ENCODE measurements around the gene GJD3. TPM values are rescaled to one million over a fixed set of nuclear protein-coding genes. Genes with fewer than 3 reads are reported as not detected.

The GJD3 gene
- total RNA-seq, 1 experiment from 2014 or later, result not detected

DNA sequence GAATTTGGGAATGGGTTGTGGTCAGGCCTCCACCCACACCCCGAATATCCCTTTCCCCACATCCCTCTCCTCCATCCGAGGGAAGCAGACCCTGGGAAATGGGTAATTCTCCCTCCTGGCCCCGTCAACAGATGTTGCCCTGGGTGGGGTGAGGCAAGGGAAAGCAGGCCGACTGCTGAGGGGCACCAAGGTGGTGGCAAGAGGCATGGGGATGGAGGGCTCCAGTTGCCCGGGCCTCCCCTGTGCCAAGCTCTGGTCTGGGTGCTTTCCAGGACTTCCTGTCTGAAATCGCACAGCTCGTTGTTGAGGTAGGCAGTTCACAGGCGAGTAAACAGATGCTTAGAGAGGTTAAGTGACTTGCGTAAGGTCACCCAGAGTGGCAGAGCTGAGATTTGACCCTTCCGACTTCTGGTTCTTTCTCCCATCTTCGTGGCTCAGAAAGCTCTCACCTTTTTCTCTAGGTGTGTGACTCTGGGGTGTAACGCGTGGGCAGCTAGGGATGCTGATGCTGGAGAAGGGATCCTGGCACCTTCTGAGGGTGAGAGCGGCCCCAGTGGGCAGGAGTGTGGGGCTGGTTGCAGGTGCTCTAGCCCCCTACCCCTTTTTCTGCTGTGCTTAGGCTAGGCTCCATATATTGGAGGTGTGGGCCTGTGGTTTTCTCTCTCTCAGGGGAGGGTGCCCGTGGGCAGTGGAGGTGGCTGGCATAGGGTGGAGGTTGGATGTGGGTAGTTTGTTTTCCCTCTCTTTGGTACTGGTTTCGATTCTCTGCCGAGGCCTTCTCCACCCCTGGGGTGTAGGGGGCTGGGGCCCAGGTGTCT, 38.3 kb downstream of the GJD3 start:
- Histone ChIP-seq H3K4me1 (replicated peaks; ENCODE audit: insufficient read depth) (peaks cover 35% of the 10 kb centered on the region), H3K79me2 (ENCODE audit: low read depth) (peaks cover 70% of the 10 kb centered on the region), H3F3A (ENCODE audit: insufficient read depth, low read depth) (peaks cover 5% of the 10 kb centered on the region; the same call in 1 of the 2 replicates), H3K4me2 (no peak overlapping the region), H4K20me1 (ENCODE audit: insufficient read depth) (peaks cover 17% of the 10 kb centered on the region), H3K9me2 (ENCODE audit: insufficient read depth) (no peaks in the 10 kb centered on the region), H3K9me3 (ENCODE audit: insufficient read depth, low read depth) (no peaks in the 10 kb centered on the region), H3K4me3 (no peak overlapping the region), H3K27ac (no peak overlapping the region), H2AFZ (no peak overlapping the region), H3K27me3 (ENCODE audit: insufficient read depth, low read depth) (no peaks in the 10 kb centered on the region), H3K36me3 (ENCODE audit: low read depth) (no peaks in the 10 kb centered on the region)
- peak in 1 of 2 experiments; percentile 29 for DNase-seq
- TF ChIP-seq EZH2 (IDR thresholded peaks at IDR 0.05; ENCODE audit: low read depth), result no peak
- TF ChIP-seq, protein P1, sequence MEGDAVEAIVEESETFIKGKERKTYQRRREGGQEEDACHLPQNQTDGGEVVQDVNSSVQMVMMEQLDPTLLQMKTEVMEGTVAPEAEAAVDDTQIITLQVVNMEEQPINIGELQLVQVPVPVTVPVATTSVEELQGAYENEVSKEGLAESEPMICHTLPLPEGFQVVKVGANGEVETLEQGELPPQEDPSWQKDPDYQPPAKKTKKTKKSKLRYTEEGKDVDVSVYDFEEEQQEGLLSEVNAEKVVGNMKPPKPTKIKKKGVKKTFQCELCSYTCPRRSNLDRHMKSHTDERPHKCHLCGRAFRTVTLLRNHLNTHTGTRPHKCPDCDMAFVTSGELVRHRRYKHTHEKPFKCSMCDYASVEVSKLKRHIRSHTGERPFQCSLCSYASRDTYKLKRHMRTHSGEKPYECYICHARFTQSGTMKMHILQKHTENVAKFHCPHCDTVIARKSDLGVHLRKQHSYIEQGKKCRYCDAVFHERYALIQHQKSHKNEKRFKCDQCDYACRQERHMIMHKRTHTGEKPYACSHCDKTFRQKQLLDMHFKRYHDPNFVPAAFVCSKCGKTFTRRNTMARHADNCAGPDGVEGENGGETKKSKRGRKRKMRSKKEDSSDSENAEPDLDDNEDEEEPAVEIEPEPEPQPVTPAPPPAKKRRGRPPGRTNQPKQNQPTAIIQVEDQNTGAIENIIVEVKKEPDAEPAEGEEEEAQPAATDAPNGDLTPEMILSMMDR (conservative IDR thresholded peaks at IDR 0.05), result no peak
- CTCF ChIA-PET, result no interaction called here
- BruUV-seq (replicated peaks), result no TSS peak
- POLR2A ChIA-PET (ENCODE audit: unreplicated experiment), result no interaction called here
- intact Hi-C loops (cut with micrococcal nuclease; ENCODE audit: unreplicated experiment), result no loop called here

DNA sequence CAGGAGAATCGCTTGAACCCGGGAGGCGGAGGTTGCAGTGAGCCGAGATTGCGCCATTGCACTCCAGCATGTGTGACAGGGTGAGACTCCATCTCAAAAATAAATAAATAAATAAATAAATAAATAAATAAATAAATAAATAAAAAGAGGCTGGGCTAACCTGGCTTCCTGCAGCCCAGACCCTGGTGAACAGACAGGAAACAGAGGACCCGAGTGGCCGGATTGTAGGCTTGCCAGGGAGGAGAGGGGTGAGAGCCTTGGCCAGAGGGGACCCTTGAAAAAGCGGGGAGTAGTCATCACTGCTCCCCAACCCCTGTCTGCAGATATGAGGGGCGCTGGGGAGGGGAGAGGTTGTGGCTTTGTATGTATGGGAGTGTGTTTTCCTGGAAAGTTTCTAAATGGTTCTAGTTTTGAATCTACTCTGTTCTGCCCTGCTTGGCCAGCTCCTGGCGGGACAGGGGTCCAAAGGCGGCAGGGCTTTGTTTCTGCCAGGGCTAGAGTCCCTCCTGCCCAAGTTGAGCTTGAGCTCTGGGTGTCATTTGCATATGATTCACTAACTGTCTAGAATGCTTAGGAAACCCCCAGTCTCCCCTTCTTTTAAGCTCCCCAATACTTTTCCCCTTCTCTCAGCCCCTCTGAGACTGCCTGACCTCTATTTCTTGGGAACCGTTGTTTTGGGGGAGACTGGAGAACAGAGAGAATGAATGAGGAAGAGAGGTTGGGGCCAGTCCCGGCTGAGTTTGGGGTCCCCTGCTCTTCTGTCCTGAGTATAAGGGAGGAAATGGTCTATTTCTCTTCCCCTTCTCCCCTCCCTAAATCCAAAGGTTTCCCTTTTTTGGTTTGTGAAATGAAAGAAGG, 39.2 kb downstream of the GJD3 start:
- peaks cover 78% of the 10 kb centered on the region for H3K79me2 ChIP-seq (ENCODE audit: low read depth)
- TF ChIP-seq, protein P1 (conservative IDR thresholded peaks at IDR 0.05), result no peak
- TF ChIP-seq EZH2 (IDR thresholded peaks at IDR 0.05; ENCODE audit: low read depth), result no peak
- no peaks in the 10 kb centered on the region for H3K27me3 ChIP-seq (ENCODE audit: insufficient read depth, low read depth)
- POLR2A ChIA-PET (ENCODE audit: unreplicated experiment), result no interaction called here
- BruUV-seq (replicated peaks), result no TSS peak
- no peaks in the 10 kb centered on the region for H3K36me3 ChIP-seq (ENCODE audit: low read depth)
- no peak overlapping the region for H2AFZ ChIP-seq
- no peak for DNase-seq
- peaks cover 39% of the 10 kb centered on the region for H3K4me1 ChIP-seq (replicated peaks; ENCODE audit: insufficient read depth)
- H3K4me3 ChIP-seq, result no peak overlapping the region
- CTCF ChIA-PET, result interaction anchor here (0.5 kb wide), 1 partner anchor 40 kb away, joined by 6 read pairs; no protein-coding TSS in a partner anchor
- H3F3A ChIP-seq (ENCODE audit: insufficient read depth, low read depth), result peaks cover 5% of the 10 kb centered on the region; the same call in 1 of the 2 replicates
- no peak overlapping the region for H3K27ac ChIP-seq
- intact Hi-C loops (cut with micrococcal nuclease; ENCODE audit: unreplicated experiment), result no loop called here
- no peaks in the 10 kb centered on the region for H3K9me3 ChIP-seq (ENCODE audit: insufficient read depth, low read depth)
- no peak overlapping the region for H3K4me2 ChIP-seq
- peaks cover 15% of the 10 kb centered on the region for H4K20me1 ChIP-seq (ENCODE audit: insufficient read depth)
- H3K9me2 ChIP-seq (ENCODE audit: insufficient read depth), result no peaks in the 10 kb centered on the region

Measured in PC-9 (cell line).